ENCODE results near the gene ZFPL1.

ZFPL1 gene

DNA sequence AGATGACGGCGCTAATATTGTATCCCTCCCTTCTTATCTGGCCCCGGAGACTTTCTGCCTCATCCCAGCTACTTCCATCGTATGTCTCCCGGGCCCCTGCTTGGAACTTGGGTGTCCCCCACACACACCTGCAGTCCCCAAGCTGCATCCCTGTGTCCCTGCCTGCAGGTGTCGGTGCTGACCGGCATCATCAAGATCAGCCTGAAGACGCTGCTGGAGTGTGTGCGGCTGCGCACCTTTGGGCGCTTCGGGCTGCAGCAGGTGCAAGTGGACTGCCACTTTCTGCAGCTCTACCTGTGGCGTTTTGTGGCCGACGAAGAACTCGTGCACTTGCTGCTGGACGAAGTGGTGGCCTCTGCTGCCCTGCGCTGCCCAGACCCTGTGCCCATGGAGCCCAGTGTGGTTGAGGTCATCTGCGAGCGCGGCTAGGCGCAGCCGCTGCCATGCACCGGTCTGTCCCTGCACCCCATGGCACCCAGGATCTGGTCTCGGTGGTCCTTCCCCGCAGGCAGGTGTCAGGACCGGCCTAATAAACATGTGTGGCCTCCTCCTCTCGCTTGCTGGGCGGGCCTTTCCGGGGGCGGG, 27.2 kb downstream of the ZFPL1 start:
- H3K4me3 ChIP-seq (ENCODE audit: low read depth in 1 of 2, low read length in 2 of 2), result no peak overlapping the region
- peak overlapping the region; percentile 35 for H3K27ac ChIP-seq (ENCODE audit: low read depth, low read length)
- H3K36me3 ChIP-seq (ENCODE audit: insufficient read depth, low read length), result peaks cover 10% of the 10 kb centered on the region

DNA sequence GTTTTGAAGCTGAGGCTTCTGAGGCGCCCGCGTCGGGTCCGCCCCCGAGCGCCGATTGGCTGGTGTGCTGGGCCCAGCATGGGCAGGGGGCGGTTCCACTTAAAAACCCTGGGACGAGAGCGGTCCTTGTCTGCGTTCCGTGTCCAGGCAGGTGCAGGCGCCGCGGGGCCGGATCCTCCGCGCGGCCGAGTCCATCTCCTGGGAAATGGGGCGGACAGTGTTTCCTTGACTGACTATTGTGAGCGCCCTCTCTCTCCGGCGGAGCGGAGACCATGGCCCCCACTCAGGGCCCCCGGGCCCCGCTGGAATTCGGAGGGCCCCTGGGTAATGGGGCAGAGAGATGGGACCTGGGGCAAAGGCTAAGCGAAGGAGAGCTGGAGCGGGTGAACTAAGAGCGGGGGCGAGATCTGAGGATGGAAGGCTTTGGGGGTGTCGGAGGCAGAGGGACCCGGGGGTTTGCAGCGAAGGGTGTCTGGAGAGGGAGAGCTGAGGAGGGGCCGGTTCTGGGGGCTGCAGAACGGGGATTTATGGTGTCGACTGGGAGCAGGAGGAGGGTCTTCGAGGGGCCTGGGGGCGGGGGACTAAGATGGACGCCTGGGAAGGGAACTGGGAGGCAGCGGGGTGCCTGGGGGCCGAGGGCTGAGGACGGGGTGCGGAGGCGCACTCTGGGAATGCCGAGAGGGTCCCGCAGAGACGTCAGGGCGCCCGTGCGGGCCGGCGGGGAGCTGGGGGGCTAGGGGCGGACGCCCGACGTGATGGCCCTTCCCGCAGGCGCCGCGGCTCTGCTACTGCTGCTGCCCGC, 27.9 kb downstream of the ZFPL1 start, which contains the start of gene TM7SF2:
TSS of gene TM7SF2 (plus strand) at position 129 of the 802 bp plus-strand sequence. CDS start at position 273, 144 bp downstream.
- Histone ChIP-seq H3K4me3 (ENCODE audit: low read depth in 1 of 2, low read length in 2 of 2) (peak within 1 kb of the TSS; percentile 63 to 66), H3K9me3 (ENCODE audit: low read length) (no peaks in the 10 kb centered on the region), H3K27me3 (ENCODE audit: control insufficient read depth in 1 of 2, insufficient read depth in 2 of 2, low read length in 2 of 2) (peaks cover 0 to 6% of the 10 kb centered on the region in 2 donors), H3K27ac (ENCODE audit: low read depth, low read length) (peak within 1 kb of the TSS; percentile 59), H3K9ac (ENCODE audit: low read length) (peak within 1 kb of the TSS; percentile 44), H3K36me3 (ENCODE audit: insufficient read depth, low read length) (peaks cover 10% of the 10 kb centered on the region), H3K4me1 (ENCODE audit: insufficient read depth, low read length) (peaks cover 42% of the 10 kb centered on the region)

More for the DNA sequence above, 27.2 kb downstream of the ZFPL1 start:
- Histone ChIP-seq H3K27me3 (ENCODE audit: control insufficient read depth in 1 of 2, insufficient read depth in 2 of 2, low read length in 2 of 2) (peaks cover 0 to 6% of the 10 kb centered on the region in 2 donors), H3K9me3 (ENCODE audit: low read length) (no peaks in the 10 kb centered on the region), H3K4me1 (ENCODE audit: insufficient read depth, low read length) (peaks cover 35% of the 10 kb centered on the region), H3K9ac (ENCODE audit: low read length) (no peak overlapping the region)

DNA sequence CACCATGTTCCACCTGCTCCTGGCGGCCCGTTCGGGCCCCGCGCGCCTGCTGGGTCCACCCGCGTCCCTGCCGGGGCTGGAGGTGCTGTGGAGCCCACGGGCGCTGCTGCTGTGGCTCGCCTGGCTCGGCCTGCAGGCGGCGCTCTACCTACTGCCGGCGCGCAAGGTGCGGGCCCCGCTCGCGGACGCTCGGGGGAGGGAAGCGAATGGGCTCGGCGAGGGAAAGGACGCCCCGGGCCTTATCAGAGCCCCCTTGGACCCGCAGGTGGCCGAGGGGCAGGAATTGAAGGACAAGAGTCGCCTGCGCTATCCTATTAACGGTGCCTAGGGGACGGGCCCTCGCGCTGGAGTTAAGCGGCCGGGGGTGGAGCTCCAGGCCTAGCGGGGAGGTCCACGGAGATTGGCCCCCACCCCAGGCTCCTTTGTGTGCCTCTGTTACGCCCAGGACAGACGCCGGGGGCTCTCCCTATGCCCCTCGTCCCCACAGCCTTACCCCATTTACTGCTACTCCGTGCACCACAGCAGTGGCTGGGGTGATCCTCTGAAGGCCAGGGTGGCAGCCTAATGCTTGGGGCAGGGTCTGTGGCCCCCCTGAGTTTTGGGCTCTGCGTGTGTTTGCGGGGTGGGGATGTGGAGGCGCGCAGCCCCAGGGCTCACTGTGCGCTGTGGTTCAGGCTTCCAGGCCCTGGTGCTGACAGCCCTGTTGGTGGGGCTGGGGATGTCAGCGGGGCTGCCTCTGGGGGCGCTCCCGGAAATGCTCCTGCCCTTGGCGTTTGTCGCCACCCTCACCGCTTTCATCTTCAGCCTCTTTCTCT, 28.7 kb downstream of the ZFPL1 start:
- Histone ChIP-seq H3K27ac (ENCODE audit: low read depth, low read length) (peak overlapping the region; percentile 59), H3K36me3 (ENCODE audit: insufficient read depth, low read length) (peaks cover 10% of the 10 kb centered on the region), H3K4me1 (ENCODE audit: insufficient read depth, low read length) (peaks cover 43% of the 10 kb centered on the region), H3K27me3 (ENCODE audit: control insufficient read depth in 1 of 2, insufficient read depth in 2 of 2, low read length in 2 of 2) (peaks cover 0 to 6% of the 10 kb centered on the region in 2 donors), H3K4me3 (ENCODE audit: low read depth in 1 of 2, low read length in 2 of 2) (peak overlapping the region; percentile 63 to 66), H3K9me3 (ENCODE audit: low read length) (no peaks in the 10 kb centered on the region), H3K9ac (ENCODE audit: low read length) (peak overlapping the region; percentile 44)

DNA sequence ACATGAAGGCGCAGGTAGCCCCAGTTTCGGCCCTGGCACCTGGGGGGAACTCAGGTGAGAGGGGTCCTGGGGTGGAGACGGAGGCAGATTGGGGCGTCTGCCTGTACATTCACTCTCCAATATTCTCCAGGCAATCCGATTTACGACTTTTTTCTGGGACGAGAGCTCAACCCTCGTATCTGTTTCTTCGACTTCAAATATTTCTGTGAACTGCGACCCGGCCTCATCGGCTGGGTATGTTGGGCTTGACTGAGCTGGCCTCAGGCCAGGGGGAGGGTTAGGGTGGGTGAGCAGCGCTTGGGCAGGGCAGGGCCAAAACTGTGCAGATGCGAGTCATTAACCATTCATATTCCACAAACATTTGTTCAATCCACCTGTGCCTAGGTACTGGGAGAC, 29.3 kb downstream of the ZFPL1 start:
- H3K9ac ChIP-seq (ENCODE audit: low read length), result no peak overlapping the region
- H3K4me1 ChIP-seq (ENCODE audit: insufficient read depth, low read length), result peaks cover 43% of the 10 kb centered on the region
- no peak overlapping the region for H3K27ac ChIP-seq (ENCODE audit: low read depth, low read length)
- H3K36me3 ChIP-seq (ENCODE audit: insufficient read depth, low read length), result peaks cover 11% of the 10 kb centered on the region
- no peaks in the 10 kb centered on the region for H3K9me3 ChIP-seq (ENCODE audit: low read length)
- peaks cover 0 to 6% of the 10 kb centered on the region in 2 donors for H3K27me3 ChIP-seq (ENCODE audit: control insufficient read depth in 1 of 2, insufficient read depth in 2 of 2, low read length in 2 of 2)
- peak overlapping the region in 1 of 2 donors; percentile 63 for H3K4me3 ChIP-seq (ENCODE audit: low read depth in 1 of 2, low read length in 2 of 2)

DNA sequence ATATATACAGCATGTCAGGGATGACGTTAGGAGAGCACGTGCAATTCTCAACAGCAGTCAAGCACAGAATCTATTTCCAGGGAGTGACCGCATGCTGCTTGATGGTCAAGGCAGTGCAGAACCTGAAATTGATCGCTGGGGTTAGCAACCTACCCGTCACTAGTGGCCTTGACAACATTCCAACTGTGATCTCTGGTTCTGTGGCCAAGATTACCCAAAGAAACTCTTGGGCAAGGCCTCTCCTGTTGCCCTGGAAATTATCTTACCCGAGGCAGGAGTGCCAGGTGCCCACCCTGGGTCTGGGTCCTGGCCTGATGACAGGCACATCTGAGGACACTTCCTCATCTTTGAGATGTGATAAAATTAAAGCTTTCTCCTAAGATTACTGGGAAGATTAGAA, 29.8 kb downstream of the ZFPL1 start:
- Histone ChIP-seq H3K4me1 (ENCODE audit: insufficient read depth, low read length) (peaks cover 43% of the 10 kb centered on the region), H3K36me3 (ENCODE audit: insufficient read depth, low read length) (peaks cover 13% of the 10 kb centered on the region), H3K4me3 (ENCODE audit: low read depth in 1 of 2, low read length in 2 of 2) (no peak overlapping the region), H3K27me3 (ENCODE audit: control insufficient read depth in 1 of 2, insufficient read depth in 2 of 2, low read length in 2 of 2) (peaks cover 0 to 6% of the 10 kb centered on the region in 2 donors), H3K9me3 (ENCODE audit: low read length) (no peaks in the 10 kb centered on the region), H3K27ac (ENCODE audit: low read depth, low read length) (no peak overlapping the region), H3K9ac (ENCODE audit: low read length) (no peak overlapping the region)

DNA sequence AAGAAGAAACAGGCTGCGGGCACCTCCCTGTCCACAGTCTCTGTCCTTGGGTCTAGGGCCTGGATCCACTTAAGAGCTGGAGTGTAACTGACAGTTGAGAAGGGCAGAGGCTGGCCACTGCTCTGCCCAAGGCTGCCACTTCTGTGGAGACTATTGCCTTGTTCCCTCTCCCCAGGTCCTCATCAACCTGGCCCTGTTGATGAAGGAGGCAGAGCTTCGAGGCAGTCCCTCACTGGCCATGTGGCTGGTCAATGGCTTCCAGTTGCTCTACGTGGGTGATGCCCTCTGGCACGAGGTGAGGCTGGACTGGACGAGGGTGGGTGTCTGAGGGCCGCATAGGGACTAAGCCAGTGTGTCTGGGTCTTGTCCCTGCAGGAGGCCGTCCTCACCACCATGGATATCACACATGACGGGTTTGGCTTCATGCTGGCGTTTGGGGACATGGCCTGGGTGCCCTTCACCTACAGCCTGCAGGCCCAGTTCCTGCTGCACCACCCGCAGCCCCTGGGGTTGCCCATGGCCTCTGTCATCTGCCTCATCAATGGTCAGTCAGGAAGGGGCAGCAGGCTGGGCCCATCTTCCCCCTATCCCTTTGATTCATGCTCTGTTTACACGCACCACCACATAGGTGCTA, 30.6 kb downstream of the ZFPL1 start:
- Histone ChIP-seq H3K36me3 (ENCODE audit: insufficient read depth, low read length) (peaks cover 11% of the 10 kb centered on the region), H3K9ac (ENCODE audit: low read length) (no peak overlapping the region), H3K9me3 (ENCODE audit: low read length) (no peaks in the 10 kb centered on the region), H3K27me3 (ENCODE audit: control insufficient read depth in 1 of 2, insufficient read depth in 2 of 2, low read length in 2 of 2) (peaks cover 0 to 6% of the 10 kb centered on the region in 2 donors), H3K4me1 (ENCODE audit: insufficient read depth, low read length) (peaks cover 43% of the 10 kb centered on the region), H3K4me3 (ENCODE audit: low read depth in 1 of 2, low read length in 2 of 2) (no peak overlapping the region), H3K27ac (ENCODE audit: low read depth, low read length) (no peak overlapping the region)

DNA sequence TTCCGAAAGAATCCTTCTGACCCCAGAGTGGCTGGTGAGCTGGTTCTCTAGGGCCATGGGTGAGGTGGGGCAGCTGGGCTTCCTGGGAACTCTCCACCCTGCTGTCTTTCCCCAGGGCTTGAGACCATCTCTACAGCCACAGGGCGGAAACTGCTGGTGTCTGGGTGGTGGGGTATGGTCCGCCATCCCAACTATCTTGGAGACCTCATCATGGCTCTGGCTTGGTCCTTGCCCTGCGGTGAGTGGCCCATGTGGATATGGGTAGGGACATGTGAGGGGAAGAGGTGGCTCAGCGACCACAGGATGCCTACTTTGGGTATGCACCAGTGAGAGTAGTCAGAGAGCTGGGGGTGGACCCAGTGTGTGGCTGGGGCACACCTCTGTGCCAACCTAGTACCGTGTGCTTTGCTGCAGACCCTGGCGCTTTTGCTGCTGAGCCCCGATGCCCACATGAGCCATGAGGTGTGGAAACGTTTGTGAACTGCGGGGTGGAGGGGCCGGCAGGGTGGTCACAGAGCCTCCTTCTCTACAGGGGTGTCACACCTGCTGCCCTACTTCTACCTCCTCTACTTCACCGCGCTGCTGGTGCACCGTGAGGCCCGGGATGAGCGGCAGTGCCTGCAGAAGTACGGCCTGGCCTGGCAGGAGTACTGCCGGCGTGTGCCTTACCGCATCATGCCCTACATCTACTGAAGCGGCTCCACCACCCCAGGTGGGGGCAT, 31.5 kb downstream of the ZFPL1 start:
- Histone ChIP-seq H3K9me3 (ENCODE audit: low read length) (no peaks in the 10 kb centered on the region), H3K27me3 (ENCODE audit: control insufficient read depth in 1 of 2, insufficient read depth in 2 of 2, low read length in 2 of 2) (peaks cover 0 to 6% of the 10 kb centered on the region in 2 donors), H3K27ac (ENCODE audit: low read depth, low read length) (no peak overlapping the region), H3K4me1 (ENCODE audit: insufficient read depth, low read length) (peaks cover 37% of the 10 kb centered on the region), H3K36me3 (ENCODE audit: insufficient read depth, low read length) (peaks cover 20% of the 10 kb centered on the region), H3K9ac (ENCODE audit: low read length) (no peak overlapping the region), H3K4me3 (ENCODE audit: low read depth in 1 of 2, low read length in 2 of 2) (no peak overlapping the region)

DNA sequence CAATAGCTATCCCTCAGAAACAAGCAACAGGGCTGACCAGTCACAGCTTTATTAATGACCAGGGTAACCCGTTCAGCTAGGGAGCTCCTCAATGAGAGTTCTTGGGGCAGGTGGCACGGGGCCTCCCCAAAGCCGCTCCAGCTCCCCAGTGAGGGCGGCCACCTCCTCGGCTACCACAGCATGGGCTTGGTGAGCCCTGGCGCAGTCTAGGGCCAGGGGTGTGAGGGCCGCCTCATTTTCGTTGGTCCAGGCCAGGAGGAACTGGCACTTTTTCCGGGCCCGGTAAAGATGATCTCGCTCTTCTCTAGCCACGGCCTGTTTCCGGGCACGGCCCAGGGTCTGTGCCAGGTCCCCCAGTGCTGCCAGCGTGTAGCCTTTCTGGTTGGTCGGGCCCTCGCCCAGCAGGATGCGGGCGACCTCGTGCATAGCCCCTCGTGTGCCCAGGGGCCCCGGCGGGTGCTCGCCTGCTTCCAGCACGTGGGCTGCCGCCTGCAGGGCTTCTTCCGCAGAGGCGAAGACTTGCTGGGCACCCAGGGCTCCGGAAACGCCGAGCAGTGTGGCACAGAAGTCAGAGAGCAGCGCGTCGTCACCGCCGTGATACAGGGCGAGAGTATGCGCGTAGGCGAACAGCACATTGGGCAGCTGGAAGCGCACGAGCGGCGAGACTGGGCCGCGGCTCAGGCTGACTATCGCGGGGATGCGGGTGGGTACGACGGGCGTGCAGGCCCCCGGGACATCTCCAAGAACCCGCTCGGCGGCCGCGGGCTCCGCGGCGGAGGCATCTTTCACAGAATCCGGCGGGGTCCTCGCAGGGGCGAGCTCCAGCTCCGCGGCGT, 32.6 kb downstream of the ZFPL1 start:
- peaks cover 37% of the 10 kb centered on the region for H3K4me1 ChIP-seq (ENCODE audit: insufficient read depth, low read length)
- H3K9me3 ChIP-seq (ENCODE audit: low read length), result no peaks in the 10 kb centered on the region
- H3K27ac ChIP-seq (ENCODE audit: low read depth, low read length), result peak overlapping the region; percentile 92
- peak overlapping the region; percentile 66 to 91 for H3K4me3 ChIP-seq (ENCODE audit: low read depth in 1 of 2, low read length in 2 of 2)
- peaks cover 0 to 6% of the 10 kb centered on the region in 2 donors for H3K27me3 ChIP-seq (ENCODE audit: control insufficient read depth in 1 of 2, insufficient read depth in 2 of 2, low read length in 2 of 2)
- H3K9ac ChIP-seq (ENCODE audit: low read length), result peak overlapping the region; percentile 59
- H3K36me3 ChIP-seq (ENCODE audit: insufficient read depth, low read length), result peaks cover 26% of the 10 kb centered on the region

DNA sequence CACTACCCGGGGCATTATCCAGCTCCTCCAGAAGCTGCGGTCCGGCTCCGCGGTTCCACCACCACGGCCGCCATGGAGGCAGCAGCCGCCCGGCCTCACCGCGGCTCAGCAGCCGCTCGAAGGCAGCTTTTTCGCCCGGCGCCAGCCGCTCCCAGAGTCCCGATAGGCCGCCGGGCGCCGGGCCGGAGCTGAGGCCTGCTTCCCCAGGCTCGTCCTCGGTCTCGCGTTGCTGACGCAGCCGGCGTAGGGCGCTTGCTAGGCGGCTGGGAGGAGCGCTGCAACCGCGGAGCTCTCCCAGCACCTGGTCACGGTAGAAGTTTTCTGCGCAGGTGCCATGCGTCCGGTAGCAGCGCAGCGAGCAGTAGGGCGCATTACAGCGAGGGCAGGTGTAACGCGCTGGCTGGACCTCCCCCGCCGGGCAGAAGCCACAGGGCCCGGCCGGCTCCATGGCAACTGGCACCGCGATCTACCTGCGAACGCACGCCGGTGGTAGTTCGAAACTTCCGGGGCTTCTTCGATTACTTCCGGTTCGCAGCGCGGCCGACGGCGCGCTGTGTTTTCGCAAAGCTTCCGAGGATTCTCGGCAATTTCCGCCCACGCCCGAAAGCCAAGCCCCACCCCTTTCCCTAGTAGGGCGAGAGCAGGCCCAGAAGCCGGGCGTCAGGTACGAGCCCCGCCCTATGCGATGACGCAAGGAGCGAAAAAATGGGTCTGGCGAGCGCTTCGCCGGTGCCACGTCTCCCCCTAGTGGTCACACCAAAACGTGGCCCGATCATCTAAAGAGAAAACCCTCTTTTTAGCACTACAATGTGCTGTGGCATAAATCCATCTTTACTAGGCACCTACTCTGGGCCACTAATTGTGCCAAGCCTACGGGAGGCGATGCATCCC, 33.4 kb downstream of the ZFPL1 start, which contains the start of gene ZNHIT2:
TSS of gene ZNHIT2 (minus strand) at position 496 of the 891 bp plus-strand sequence. CDS start at position 448, 48 bp downstream.
- H3K27me3 ChIP-seq (ENCODE audit: control insufficient read depth in 1 of 2, insufficient read depth in 2 of 2, low read length in 2 of 2), result peaks cover 0 to 6% of the 10 kb centered on the region in 2 donors
- peaks cover 34% of the 10 kb centered on the region for H3K4me1 ChIP-seq (ENCODE audit: insufficient read depth, low read length)
- H3K9ac ChIP-seq (ENCODE audit: low read length), result peak within 1 kb of the TSS; percentile 59
- H3K9me3 ChIP-seq (ENCODE audit: low read length), result no peaks in the 10 kb centered on the region
- peak within 1 kb of the TSS; percentile 66 to 91 for H3K4me3 ChIP-seq (ENCODE audit: low read depth in 1 of 2, low read length in 2 of 2)
- H3K27ac ChIP-seq (ENCODE audit: low read depth, low read length), result peak within 1 kb of the TSS; percentile 92
- H3K36me3 ChIP-seq (ENCODE audit: insufficient read depth, low read length), result peaks cover 26% of the 10 kb centered on the region

Data from muscle layer of colon (tissue), 2 donors.